Stimulated activated CD8-positive, alpha-beta memory T cell treated with anti-CD3 and anti-CD28 coated beads, Interleukin-2, amount 100 ng/mL, for 48 hours (primary cell): ENCODE measurements around the gene MPLKIP.
"Not testable (repeated sequence)": the region's sequence is repeated elsewhere in the genome, so short reads cannot be mapped to it uniquely, and the experiment has no call there.

ENCODE experiments used
- DNase-seq, 2 donors: peaks; one replicate each; pipeline ENCODE4 v3.0.0-alpha.2; 2020; ENCODE audit warnings: low read depth in 2 of 2

Gene MPLKIP

GRCh38 chr7:40133561-40134427, 628 bp downstream of the MPLKIP start:
- DNase-seq, result no peak

GRCh38 chr7:40122940-40123254, 11.5 kb downstream of the MPLKIP start:
- DNase-seq, result no peak

- DNase-seq, result not testable (repeated sequence)
These were observed 12.1 kb downstream of the MPLKIP start for GRCh38 chr7:40122100-40122939.

GRCh38 chr7:40120020-40120419, 14.4 kb downstream of the MPLKIP start:
- DNase-seq, result no peak

- DNase-seq, result not testable (repeated sequence)
These were observed 16.2 kb downstream of the MPLKIP start for GRCh38 chr7:40118201-40118600.

- not testable (repeated sequence) for DNase-seq
These were observed 17.2 kb downstream of the MPLKIP start for GRCh38 chr7:40117199-40117598.

GRCh38 chr7:40115936-40116335, 18.5 kb downstream of the MPLKIP start:
- DNase-seq, result no peak

GRCh38 chr7:40105879-40106473, 28.4 kb downstream of the MPLKIP start:
- DNase-seq, result no peak

- DNase-seq, result no peak
These were observed 31.5 kb downstream of the MPLKIP start for GRCh38 chr7:40102897-40103296.

- no peak for DNase-seq
These were observed 33.2 kb downstream of the MPLKIP start for GRCh38 chr7:40101201-40101600.

GRCh38 chr7:40099837-40100236, 34.6 kb downstream of the MPLKIP start:
- no peak for DNase-seq

- no peak for DNase-seq
These were observed 35.6 kb downstream of the MPLKIP start for GRCh38 chr7:40098810-40099209.

- DNase-seq, result no peak
These were observed 36.7 kb downstream of the MPLKIP start for GRCh38 chr7:40097728-40098127.

GRCh38 chr7:40095695-40096327, 38.6 kb downstream of the MPLKIP start:
- no peak for DNase-seq

- no peak for DNase-seq
These were observed 39.2 kb downstream of the MPLKIP start for GRCh38 chr7:40095230-40095629.

- no peak for DNase-seq
These were observed 40.6 kb downstream of the MPLKIP start for GRCh38 chr7:40093631-40094350.

- DNase-seq, result no peak
These were observed 42.2 kb downstream of the MPLKIP start for GRCh38 chr7:40092182-40092581.

GRCh38 chr7:40077849-40078248, 56.6 kb downstream of the MPLKIP start:
- DNase-seq, result no peak
